Cerebellar nuclear complex (tissue), 1 donor: ENCODE data around the gene PRM1.
"Not testable (repeated sequence)": the region's sequence is repeated elsewhere in the genome, so short reads cannot be mapped to it uniquely, and the experiment has no call there.

Source experiments
- DNase-seq, 2 experiments: peaks; one replicate each; lab custom pipeline; 2025; lab: John Stamatoyannopoulos, UW

The PRM1 gene

GRCh38 chr16:11298143-11298900 is 17.2 kb upstream of the PRM1 start:
- no peak for DNase-seq

GRCh38 chr16:11297492-11298142 is 16.5 kb upstream of the PRM1 start:
- DNase-seq: no peak

GRCh38 chr16:11296706-11297491 is 15.8 kb upstream of the PRM1 start:
- no peak for DNase-seq

- no peak for DNase-seq
These were observed 15.2 kb upstream of the PRM1 start for GRCh38 chr16:11296351-11296705.

GRCh38 chr16:11295672-11296071 is 14.5 kb upstream of the PRM1 start:
- no peak for DNase-seq

GRCh38 chr16:11292076-11292748 is 11.1 kb upstream of the PRM1 start:
- no peak for DNase-seq

GRCh38 chr16:11291091-11291703 is 10.1 kb upstream of the PRM1 start:
- no peak for DNase-seq

GRCh38 chr16:11290102-11290893 is 9.2 kb upstream of the PRM1 start:
- no peak for DNase-seq

GRCh38 chr16:11289696-11290095 is 8.6 kb upstream of the PRM1 start:
- DNase-seq: not testable (repeated sequence)

- DNase-seq: no peak
These were observed 8.1 kb upstream of the PRM1 start for GRCh38 chr16:11289202-11289601.

GRCh38 chr16:11285842-11286241 is 4.7 kb upstream of the PRM1 start:
- no peak for DNase-seq

- no peak for DNase-seq
These were observed 2.7 kb upstream of the PRM1 start for GRCh38 chr16:11283820-11284248.

GRCh38 chr16:11278681-11279628 is 2.2 kb downstream of the PRM1 start:
- no peak for DNase-seq

GRCh38 chr16:11277607-11278337 is 3.4 kb downstream of the PRM1 start:
- DNase-seq: no peak

GRCh38 chr16:11276896-11277593 is 4.1 kb downstream of the PRM1 start:
- DNase-seq: no peak

GRCh38 chr16:11276143-11276895 is 4.8 kb downstream of the PRM1 start, which contains the start of gene PRM2:
Gene PRM2 (minus strand): TSS chr16:11276480. CDS start chr16:11276370, 110 bp downstream.
- no peak for DNase-seq

GRCh38 chr16:11274964-11275363 is 6.2 kb downstream of the PRM1 start:
- no peak for DNase-seq
